HG03159 (cell line): Measurements from ENCODE around the gene EIF4A2.
"Not testable (repeated sequence)": the region's sequence is repeated elsewhere in the genome, so short reads cannot be mapped to it uniquely, and the experiment has no call there.

Source experiments
- ATAC-seq: cut with Tn5 transposase; IDR thresholded peaks from one replicate; pipeline ENCODE4 v1.9.1; 2021; ENCODE audit warnings: mild to moderate bottlenecking, moderate library complexity; ENCODE audit not compliant: unreplicated experiment

Gene EIF4A2

GRCh38 chr3:186784820-186785494 is 1.6 kb downstream of the EIF4A2 start:
- no peak for ATAC-seq

DNA sequence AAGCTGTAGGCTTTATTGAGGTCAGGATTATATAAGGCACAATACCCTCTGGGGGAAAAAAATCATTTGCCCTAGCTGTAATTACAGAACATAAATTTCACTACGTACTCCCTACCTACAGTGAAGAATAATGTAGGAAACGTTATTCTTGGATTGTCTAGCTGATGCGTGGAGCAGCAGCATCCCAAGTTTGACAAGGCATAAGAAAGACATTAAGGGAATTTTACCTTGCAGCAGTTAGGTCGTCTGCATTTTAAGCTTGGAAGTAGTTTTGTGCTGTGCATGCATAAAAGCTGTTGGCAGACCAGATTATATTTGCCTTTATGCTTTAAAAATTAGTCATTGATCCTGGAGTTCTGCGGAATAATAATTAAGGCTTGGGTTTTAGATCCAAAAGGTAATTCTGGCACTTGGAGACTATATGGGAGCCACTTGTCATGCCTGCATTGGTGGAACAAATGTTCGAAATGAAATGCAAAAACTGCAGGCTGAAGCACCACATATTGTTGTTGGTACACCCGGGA is 2.2 kb downstream of the EIF4A2 start:
- ATAC-seq, result no peak

GRCh38 chr3:186786922-186787321 is 3.5 kb downstream of the EIF4A2 start:
- ATAC-seq, result no peak

DNA sequence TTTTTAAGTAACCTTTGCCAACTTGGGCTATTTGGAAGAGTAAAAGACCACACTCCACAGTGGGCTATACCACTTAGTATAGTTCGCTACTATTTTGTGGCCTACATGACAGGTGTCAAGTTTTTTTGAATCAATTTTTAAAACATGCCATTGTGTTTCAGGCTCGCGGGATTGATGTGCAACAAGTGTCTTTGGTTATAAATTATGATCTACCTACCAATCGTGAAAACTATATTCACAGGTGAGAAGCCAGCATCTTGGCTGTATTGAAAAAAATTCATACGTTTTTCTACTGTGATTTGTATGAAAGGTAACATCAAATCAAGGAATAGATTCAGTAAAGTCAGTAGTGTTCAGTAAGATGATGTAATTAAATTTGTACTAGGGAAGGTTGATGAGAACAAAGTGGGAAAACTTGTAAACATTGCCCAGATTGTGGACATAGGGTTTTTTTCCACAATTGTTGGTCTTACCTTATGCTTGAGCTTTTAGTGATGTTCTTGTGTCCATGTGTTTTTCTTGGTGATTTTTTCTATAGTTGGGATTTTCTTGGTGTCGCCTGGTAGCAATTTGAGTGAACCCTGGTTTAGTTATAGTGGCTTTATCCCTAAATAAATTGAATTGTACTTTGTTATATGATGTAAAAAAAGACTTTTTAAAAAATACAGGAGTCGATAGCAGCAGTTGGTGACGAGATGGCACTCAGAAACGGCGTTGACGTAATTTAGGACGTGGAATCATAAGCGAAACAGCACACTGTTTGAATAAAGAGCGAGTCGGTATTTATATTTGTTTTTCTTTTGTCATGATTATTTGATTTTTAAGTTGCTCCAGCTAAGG is 4.5 kb downstream of the EIF4A2 start:
- no peak for ATAC-seq

GRCh38 chr3:186788482-186789370 is 5.3 kb downstream of the EIF4A2 start:
- no peak for ATAC-seq

DNA sequence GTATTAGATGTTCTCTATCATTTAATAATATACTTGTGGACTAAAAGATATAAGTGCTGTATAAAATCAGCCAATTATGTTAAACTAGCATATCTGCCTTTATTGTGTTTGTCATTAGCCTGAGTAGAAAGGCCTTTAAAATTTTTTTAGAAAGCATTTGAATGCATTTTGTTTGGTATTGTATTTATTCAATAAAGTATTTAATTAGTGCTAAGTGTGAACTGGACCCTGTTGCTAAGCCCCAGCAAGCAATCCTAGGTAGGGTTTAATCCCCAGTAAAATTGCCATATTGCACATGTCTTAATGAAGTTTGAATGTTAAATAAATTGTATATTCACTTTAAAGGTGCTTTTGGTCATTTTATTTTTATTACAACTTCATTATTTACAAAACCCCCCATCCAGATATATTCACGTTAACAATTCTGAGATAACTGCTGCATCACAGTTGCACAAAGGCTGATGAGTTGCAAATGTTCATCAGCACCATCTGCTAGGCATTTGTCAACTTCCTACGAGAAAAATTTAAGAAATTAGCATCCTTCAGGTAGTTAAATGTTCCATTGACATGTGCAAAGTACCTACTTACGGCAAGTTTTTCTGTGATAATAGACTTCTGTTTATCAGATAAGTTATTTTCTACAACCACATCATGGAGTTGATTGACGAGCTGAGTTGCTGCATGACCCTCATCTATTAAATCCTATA is 6.3 kb downstream of the EIF4A2 start:
- no peak for ATAC-seq

DNA sequence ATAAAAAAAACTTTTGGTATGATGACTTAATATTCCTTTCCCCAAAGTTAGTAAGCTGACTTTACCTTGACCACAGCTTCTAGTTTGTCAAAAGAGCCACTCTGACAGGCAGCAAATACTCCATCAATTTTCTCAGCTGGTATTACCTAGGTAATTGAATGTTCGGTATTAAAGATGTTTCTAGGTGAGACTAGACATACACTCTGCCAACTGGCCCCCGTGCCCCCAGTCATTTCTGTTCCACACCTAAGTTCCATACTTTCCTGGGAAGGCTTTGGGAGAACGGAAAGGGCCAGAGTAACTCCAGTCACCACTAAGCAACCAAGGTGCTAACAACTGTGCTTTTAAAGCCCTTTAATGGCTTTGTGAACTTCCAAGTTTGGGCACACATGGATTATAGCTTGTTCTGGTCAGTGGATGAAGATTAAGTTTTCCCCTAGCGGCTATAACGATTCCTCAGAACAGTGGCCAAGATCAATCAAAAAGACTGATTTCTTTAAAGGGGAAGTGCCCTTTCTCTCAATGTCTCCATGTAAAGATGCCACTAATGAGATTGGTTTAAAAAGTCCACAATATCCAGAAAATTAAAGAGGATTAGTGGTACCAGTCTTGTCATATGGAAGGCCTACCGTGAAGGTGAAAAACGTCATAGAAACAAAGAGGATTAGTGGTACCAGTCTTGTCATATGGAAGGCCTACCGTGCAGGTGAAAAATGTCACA is 7.0 kb downstream of the EIF4A2 start:
- no peak for ATAC-seq

DNA sequence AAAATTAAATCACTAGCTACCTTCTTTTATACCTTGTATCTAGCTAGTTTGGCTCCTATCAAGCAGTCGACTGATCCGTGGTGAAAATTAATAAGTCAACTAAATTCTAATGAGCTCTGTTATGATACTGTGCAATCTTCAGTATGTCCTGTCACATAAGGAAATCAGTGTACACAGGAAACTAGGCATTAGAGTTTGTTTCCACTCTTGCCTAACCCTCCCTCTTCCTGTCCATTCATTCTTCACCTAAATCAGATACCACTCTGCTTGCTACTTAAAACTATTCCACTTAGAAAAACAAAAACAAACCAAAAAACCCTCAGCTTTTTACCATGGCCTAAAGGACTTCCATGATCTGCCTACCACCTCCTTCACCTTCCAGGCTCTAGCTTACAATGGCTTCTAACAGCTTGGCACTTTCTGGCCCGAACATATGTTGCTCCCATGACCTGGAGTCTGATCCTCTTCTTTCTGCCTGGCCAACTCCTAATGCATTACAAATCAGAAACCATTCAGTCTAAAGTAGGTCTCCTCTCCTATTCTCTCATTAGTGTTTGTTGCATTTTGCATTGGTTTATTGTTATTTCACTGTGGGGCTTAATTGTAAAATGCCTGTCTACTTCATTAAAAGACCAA is 15.0 kb downstream of the EIF4A2 start:
- ATAC-seq, result no peak

DNA sequence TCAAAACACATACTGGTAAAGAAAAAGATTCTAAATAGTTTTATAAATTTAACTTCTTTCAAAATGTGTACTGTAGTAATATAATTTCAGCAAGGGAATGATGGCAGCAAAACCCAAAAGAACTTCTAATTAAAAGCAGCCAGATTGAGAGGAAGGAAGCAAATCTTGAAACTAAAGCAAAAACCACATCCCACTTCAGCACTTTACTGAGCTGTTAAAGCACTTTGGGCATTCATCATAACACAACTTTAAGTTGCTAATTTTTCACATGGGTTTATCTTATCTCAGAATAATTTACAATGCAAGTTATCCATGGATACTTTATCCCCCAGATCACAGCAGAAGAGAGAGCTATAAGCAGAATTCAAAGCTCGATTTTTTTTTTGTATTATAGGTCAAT is 16.9 kb downstream of the EIF4A2 start:
- ATAC-seq, result no peak

GRCh38 chr3:186802701-186803100 is 19.3 kb downstream of the EIF4A2 start:
- ATAC-seq, result no peak

DNA sequence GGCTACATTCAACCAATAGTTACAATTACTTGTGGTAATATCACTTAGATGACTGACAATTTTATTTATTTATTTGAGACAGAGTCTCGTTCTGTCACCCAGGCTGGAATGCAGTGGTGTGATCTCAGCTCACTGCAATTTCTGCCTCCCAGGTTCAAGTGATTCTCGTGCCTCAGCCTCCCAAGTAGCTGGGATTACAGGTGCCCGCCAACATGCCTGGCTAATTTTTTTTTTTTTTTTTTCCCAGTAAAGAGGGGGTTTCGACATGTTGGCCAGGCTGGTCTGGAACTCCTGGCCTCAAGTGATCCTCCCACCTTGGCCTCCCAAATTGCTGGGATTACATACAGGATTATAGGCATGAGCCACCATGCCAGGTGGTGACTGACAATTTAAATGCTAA is 20.1 kb downstream of the EIF4A2 start:
- not testable (repeated sequence) for ATAC-seq

GRCh38 chr3:186806089-186807055 is 23.0 kb downstream of the EIF4A2 start, which contains the start of gene RFC4:
Gene RFC4, minus strand, starts transcription at chr3:186806482. Its CDS starts 1,769 bp downstream, at chr3:186804713.
- ATAC-seq, result peak; percentile 89

DNA sequence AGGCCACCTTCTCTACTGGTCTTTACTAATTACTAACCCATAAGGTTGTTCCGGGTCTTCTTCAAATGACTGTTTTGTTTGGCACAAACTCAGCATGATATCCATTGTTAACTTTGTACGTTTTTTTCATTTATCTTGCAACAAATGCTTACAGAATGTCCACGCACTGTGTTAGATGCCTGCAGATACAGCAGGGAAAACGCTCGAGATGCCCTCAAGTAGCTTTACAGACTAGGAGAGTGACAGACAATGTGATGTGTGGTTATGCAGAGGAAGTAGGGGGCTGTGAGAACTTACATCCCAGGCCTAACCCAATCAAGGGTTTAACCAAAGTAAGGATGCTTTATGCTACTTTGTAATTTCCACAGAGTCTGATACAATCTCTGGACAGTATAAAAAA is 23.9 kb downstream of the EIF4A2 start:
- ATAC-seq, result no peak

- ATAC-seq, result no peak
These were observed 27.1 kb downstream of the EIF4A2 start for GRCh38 chr3:186810336-186810996.

DNA sequence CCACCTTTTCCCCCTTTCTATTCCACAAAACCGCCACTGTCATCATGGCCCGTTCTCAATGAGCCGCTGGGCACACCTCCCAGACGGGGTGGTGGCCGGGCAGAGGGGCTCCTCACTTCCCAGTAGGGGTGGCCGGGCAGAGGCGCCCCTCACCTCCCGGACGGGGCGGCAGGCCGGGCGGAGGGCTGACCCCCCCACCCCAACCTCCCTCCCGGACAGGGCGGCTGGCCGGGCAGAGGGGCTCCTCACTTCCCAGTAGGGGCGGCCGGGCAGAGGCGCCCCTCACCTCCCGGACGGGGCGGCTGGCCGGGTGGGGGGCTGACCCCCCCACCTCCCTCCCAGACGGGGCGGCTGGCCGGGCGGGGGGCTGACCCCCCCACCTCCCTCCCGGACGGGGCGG is 27.9 kb downstream of the EIF4A2 start:
- ATAC-seq, result not testable (repeated sequence)

GRCh38 chr3:186814100-186814499 is 30.7 kb downstream of the EIF4A2 start:
- ATAC-seq, result no peak

GRCh38 chr3:186815435-186815834 is 32.1 kb downstream of the EIF4A2 start:
- ATAC-seq, result no peak

DNA sequence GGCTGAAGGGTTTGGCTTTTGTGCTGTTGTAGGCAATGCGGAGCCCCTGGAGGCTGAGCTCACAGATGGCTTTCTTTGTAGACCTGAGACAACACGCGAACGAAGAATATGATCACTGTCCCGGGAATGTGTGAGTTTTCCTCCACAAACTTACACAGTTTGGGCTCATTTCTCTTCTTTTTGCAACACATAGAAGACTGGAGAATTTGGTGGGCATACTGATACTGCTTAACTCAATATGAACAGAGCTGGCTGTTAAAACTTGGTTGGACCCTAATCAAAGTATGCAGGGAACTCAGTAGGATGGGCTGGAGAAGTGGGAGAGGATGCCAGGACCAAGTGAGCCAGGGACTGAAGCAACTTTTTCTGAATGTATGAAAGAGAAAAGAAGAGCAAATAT is 35.1 kb downstream of the EIF4A2 start:
- ATAC-seq, result no peak
